GM10248 (cell line): ENCODE data around the gene TINAGL1.

Source experiments
- CTCF ChIA-PET: fragments of 300-600 bp; sonication (Branson Sonifier 250); formaldehyde crosslinking; extraction: SDS; loops from one replicate; lab custom pipeline; 2021; ENCODE audit warnings: antibody characterized with exemption; lab: Yijun Ruan, JAX
- POLR2A ChIA-PET: fragments of 350-650 bp; sonication (Branson Sonifier 250); formaldehyde crosslinking; extraction: SDS; loops from one replicate; lab custom pipeline; 2020; ENCODE audit warnings: antibody characterized with exemption; lab: Yijun Ruan, JAX
- DNase-seq: peaks from one replicate; pipeline ENCODE4 v3.0.0; 2012; ENCODE audit errors: extremely low spot score
- TF ChIP-seq, protein P1 (sequence below): IDR thresholded peaks from 2 replicates; pipeline ENCODE4 v1.5.1; 2012; ENCODE audit warnings: mild to moderate bottlenecking, low read depth; ENCODE audit errors: extremely low read depth, missing control alignments, control extremely low read depth

The TINAGL1 gene

DNA sequence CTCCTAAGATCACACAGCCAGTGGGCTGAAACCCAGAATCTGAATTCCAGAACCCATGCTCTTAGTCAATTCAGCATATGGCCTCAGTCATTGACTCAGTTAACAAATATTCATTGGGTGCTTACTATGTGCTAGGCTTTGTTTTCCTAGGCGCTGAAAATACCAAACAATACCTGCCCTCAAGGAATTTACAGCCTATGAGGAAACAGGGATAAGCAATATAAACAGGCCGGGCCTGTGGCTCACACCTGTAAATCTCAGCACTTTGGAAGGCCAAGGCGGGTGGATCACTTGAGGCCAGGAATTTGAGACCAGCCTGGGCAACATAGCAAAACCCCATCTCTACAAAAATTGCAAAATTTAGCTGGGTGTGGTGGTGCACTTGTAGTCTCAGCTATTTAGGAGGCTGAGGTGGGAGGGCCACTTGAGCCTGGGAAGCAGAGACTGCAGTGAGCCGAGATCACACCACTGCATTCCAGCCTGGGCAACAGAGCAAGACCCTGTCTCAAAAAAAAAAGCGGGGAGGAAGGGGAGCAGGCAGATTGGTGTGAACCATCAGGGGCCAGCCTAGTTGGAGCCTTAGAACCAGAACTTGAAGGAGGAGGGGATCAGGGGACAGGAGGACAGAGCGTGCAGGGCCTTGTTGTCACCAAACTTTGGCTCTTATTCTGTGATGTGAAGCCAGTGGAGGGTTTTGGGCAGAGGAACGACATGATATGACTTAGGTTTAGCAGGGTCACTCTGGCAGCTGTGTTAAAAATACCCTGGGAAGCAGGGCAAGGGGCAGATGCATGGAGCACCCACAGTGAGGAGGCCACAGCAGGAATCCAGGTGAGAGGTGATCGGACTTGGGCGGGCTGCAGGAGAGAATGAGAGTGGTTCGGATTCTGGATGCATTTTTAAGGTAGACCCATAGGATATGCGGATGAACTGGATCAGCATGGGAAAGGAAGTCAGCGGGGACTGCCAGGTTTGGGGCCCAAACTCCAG is 5.8 kb downstream of the TINAGL1 start:
- TF ChIP-seq, protein P1, sequence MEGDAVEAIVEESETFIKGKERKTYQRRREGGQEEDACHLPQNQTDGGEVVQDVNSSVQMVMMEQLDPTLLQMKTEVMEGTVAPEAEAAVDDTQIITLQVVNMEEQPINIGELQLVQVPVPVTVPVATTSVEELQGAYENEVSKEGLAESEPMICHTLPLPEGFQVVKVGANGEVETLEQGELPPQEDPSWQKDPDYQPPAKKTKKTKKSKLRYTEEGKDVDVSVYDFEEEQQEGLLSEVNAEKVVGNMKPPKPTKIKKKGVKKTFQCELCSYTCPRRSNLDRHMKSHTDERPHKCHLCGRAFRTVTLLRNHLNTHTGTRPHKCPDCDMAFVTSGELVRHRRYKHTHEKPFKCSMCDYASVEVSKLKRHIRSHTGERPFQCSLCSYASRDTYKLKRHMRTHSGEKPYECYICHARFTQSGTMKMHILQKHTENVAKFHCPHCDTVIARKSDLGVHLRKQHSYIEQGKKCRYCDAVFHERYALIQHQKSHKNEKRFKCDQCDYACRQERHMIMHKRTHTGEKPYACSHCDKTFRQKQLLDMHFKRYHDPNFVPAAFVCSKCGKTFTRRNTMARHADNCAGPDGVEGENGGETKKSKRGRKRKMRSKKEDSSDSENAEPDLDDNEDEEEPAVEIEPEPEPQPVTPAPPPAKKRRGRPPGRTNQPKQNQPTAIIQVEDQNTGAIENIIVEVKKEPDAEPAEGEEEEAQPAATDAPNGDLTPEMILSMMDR = no peak
- CTCF ChIA-PET = interaction anchor here (1.3 to 1.6 kb wide), 3 partner anchors 17 to 33 kb away, joined by 3 to 5 read pairs (median 5); no protein-coding TSS in a partner anchor
- no peak for DNase-seq
- POLR2A ChIA-PET = no interaction called here

DNA sequence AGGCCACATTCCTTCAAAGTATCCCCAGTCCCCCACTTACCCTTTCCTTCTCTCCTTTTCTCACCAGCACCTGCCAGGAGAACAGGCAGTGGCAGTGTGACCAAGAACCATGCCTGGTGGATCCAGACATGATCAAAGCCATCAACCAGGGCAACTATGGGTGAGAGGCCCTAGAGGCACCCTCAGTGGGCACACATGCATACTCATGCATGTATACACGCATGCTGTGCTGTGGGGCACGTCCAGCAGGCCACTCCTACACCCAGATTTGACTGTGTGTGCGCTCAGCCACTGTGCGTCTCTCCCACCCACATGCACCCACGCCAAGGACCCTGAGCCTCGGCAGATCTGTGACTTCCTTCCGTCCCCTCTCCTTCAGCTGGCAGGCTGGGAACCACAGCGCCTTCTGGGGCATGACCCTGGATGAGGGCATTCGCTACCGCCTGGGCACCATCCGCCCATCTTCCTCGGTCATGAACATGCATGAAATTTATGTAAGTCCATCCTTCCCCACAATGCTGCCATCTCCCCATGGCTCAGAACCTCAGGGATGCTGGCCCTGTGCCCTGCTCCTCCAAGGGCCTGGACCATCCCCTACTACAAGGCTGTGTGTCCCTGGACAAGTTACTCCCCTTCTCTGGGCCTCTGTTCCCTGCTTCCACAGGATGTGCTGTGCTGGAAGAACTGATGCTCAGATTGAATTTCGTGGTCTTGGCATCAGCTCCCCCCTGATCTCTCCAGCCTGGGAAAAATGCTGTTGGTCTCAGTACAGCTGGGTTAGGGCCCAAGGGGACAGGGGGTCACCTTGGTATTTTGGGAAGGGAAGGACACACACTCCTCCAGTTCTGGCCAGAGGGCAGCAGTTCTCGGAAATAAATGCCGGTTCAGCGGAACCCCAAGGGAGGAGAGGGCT is 7.0 kb downstream of the TINAGL1 start:
- no peak for DNase-seq
- TF ChIP-seq, protein P1 = no peak
- CTCF ChIA-PET = no interaction called here
- POLR2A ChIA-PET = no interaction called here

DNA sequence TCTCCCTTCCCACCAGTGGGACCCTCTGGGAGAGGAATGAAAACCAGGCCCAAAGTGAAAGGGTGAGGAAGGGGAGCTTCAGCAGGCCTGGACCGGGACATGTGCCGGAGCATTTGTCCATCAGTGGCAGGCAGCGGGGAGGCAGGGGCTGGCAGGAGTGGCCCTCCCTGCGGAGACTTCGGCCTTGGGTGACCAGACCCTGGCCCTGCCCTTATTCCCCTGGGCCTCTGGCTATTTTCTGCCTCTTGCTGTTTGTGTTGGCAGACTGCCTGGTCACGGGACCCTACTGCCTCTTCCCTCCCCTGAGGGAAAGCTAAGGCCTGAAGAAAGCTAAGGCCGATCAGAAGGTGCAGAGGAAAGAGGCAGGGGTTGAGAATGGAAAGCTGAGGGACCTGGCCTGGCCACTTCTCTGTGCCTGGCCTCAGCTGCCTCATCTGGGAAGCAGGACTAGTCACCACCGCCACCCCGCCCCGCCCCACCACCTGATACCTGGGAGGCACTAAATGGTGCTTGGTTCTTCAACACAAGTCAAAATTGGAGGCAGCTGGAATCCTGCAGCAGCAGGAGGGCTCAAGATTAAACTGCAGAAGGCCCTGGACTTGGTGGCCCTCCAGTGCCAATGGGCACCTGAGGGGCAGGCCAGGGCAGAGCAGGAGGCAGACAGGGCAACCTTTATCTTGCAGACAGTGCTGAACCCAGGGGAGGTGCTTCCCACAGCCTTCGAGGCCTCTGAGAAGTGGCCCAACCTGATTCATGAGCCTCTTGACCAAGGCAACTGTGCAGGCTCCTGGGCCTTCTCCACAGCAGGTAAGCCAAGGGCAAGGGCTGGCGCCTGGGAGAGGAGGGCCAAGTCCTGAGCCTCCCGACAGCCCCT is 7.9 kb downstream of the TINAGL1 start:
- DNase-seq = no peak
- TF ChIP-seq, protein P1 = no peak
- CTCF ChIA-PET = no interaction called here
- POLR2A ChIA-PET = no interaction called here

DNA sequence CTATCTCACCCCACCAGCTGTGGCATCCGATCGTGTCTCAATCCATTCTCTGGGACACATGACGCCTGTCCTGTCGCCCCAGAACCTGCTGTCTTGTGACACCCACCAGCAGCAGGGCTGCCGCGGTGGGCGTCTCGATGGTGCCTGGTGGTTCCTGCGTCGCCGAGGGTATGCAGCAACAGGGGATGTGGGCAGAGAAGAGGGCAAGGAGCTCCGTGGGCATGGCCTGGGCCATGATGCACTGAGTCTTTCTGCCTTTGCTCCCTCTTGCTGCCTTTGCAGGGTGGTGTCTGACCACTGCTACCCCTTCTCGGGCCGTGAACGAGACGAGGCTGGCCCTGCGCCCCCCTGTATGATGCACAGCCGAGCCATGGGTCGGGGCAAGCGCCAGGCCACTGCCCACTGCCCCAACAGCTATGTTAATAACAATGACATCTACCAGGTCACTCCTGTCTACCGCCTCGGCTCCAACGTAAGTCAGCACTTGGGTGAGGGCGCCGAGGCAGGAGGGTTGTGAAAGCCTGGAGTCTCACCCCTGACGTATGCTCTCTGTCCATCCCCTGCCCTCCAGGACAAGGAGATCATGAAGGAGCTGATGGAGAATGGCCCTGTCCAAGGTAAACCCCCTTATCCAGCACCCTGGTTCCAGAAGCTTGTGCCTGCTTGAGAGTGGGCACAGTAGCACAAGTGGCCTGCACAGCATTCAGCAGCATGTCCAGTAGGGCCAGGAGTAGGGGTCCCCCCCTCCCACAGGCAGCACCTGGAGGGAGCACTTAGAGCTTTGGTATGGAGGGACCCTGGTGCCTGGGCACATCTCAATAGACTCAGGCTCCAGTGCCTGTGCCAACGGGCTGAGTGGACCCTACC is 8.8 kb downstream of the TINAGL1 start:
- DNase-seq = no peak
- TF ChIP-seq, protein P1 = no peak
- POLR2A ChIA-PET = no interaction called here
- CTCF ChIA-PET = no interaction called here

DNA sequence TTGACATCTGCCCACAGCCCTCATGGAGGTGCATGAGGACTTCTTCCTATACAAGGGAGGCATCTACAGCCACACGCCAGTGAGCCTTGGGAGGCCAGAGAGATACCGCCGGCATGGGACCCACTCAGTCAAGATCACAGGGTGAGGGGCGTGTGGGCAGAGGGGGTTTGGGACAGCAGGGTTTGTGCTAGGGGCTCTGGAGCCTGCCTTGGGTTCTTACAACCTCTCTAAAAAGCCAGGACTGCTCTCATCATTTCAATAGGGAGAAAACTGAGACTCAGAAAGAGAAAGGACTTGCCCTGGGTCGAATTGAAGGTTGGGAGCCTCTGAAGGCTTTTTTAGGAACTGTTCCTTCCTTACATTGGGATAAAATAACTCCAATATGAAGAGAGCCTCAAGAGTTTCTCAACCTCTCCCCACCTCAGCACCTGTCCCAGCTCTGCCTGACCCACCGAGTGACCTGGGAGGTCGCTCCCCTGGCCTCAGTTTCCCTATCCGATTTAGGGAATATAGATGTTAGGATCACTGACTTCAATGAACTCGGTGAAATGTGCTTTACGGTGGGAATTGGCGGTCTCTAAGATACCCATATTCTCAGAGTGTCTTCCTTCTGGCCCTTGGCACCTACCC is 9.5 kb downstream of the TINAGL1 start:
- POLR2A ChIA-PET = no interaction called here
- CTCF ChIA-PET = interaction anchor here (1.1 to 2.4 kb wide), 4 partner anchors 16 to 34 kb away, joined by 3 to 13 read pairs (median 7); no protein-coding TSS in a partner anchor
- TF ChIP-seq, protein P1 = no peak
- DNase-seq = no peak
